Measurements from ENCODE around the gene RELT.
A peak's percentile ranks its signal among the peaks of the same experiment; 100 is the strongest.

Gene RELT

GRCh38 chr11:73350908-73351636 is 25.1 kb upstream of the RELT start:
- Histone ChIP-seq H3K4me1 (ENCODE audit: insufficient read depth, low read length) (no peaks in the 10 kb centered on the region), H3K9me3 (ENCODE audit: insufficient read depth, low read depth, low read length) (no peaks in the 10 kb centered on the region), H3K27ac (ENCODE audit: low read length) (no peak overlapping the region), H3K9ac (ENCODE audit: low read depth, low read length) (no peak overlapping the region), H3K27me3 (ENCODE audit: insufficient read depth, low read length) (no peaks in the 10 kb centered on the region), H3K4me3 (ENCODE audit: low read length) (no peak overlapping the region), H3K36me3 (ENCODE audit: insufficient read depth, low read depth, low read length) (no peaks in the 10 kb centered on the region)

- no peak overlapping the region for H3K9ac ChIP-seq (ENCODE audit: low read depth, low read length)
- H3K9me3 ChIP-seq (ENCODE audit: insufficient read depth, low read depth, low read length): no peaks in the 10 kb centered on the region
- no peak overlapping the region for H3K27ac ChIP-seq (ENCODE audit: low read length)
Measured at GRCh38 chr11:73353422-73353821, 22.8 kb upstream of the RELT start.

GRCh38 chr11:73355109-73355508 is 21.1 kb upstream of the RELT start:
- no peaks in the 10 kb centered on the region for H3K4me1 ChIP-seq (ENCODE audit: insufficient read depth, low read length)
- no peaks in the 10 kb centered on the region for H3K27me3 ChIP-seq (ENCODE audit: insufficient read depth, low read length)
- H3K4me3 ChIP-seq (ENCODE audit: low read length): no peak overlapping the region
- no peaks in the 10 kb centered on the region for H3K9me3 ChIP-seq (ENCODE audit: insufficient read depth, low read depth, low read length)
- H3K36me3 ChIP-seq (ENCODE audit: insufficient read depth, low read depth, low read length): no peaks in the 10 kb centered on the region
- no peak overlapping the region for H3K9ac ChIP-seq (ENCODE audit: low read depth, low read length)
- no peak overlapping the region for H3K27ac ChIP-seq (ENCODE audit: low read length)

More at GRCh38 chr11:73353422-73353821, 22.8 kb upstream of the RELT start:
- Histone ChIP-seq H3K36me3 (ENCODE audit: insufficient read depth, low read depth, low read length) (no peaks in the 10 kb centered on the region), H3K4me3 (ENCODE audit: low read length) (no peak overlapping the region), H3K4me1 (ENCODE audit: insufficient read depth, low read length) (no peaks in the 10 kb centered on the region), H3K27me3 (ENCODE audit: insufficient read depth, low read length) (no peaks in the 10 kb centered on the region)

GRCh38 chr11:73356979-73357860 is 19.0 kb upstream of the RELT start:
- no peaks in the 10 kb centered on the region for H3K4me1 ChIP-seq (ENCODE audit: insufficient read depth, low read length)
- H3K27ac ChIP-seq (ENCODE audit: low read length): no peak overlapping the region
- no peak overlapping the region for H3K9ac ChIP-seq (ENCODE audit: low read depth, low read length)
- no peaks in the 10 kb centered on the region for H3K27me3 ChIP-seq (ENCODE audit: insufficient read depth, low read length)
- no peak overlapping the region for H3K4me3 ChIP-seq (ENCODE audit: low read length)
- no peaks in the 10 kb centered on the region for H3K9me3 ChIP-seq (ENCODE audit: insufficient read depth, low read depth, low read length)
- no peaks in the 10 kb centered on the region for H3K36me3 ChIP-seq (ENCODE audit: insufficient read depth, low read depth, low read length)

GRCh38 chr11:73358071-73358470 is 18.1 kb upstream of the RELT start:
- Histone ChIP-seq H3K9ac (ENCODE audit: low read depth, low read length) (no peak overlapping the region), H3K9me3 (ENCODE audit: insufficient read depth, low read depth, low read length) (no peaks in the 10 kb centered on the region), H3K4me1 (ENCODE audit: insufficient read depth, low read length) (no peaks in the 10 kb centered on the region), H3K36me3 (ENCODE audit: insufficient read depth, low read depth, low read length) (no peaks in the 10 kb centered on the region), H3K4me3 (ENCODE audit: low read length) (no peak overlapping the region), H3K27me3 (ENCODE audit: insufficient read depth, low read length) (peaks cover 7% of the 10 kb centered on the region), H3K27ac (ENCODE audit: low read length) (no peak overlapping the region)

GRCh38 chr11:73359341-73359740 is 16.9 kb upstream of the RELT start:
- Histone ChIP-seq H3K4me3 (ENCODE audit: low read length) (no peak overlapping the region), H3K27me3 (ENCODE audit: insufficient read depth, low read length) (peaks cover 8% of the 10 kb centered on the region), H3K4me1 (ENCODE audit: insufficient read depth, low read length) (no peaks in the 10 kb centered on the region), H3K9me3 (ENCODE audit: insufficient read depth, low read depth, low read length) (no peaks in the 10 kb centered on the region), H3K9ac (ENCODE audit: low read depth, low read length) (no peak overlapping the region), H3K27ac (ENCODE audit: low read length) (no peak overlapping the region), H3K36me3 (ENCODE audit: insufficient read depth, low read depth, low read length) (no peaks in the 10 kb centered on the region)

- H3K9ac ChIP-seq (ENCODE audit: low read depth, low read length): no peak overlapping the region
- no peak overlapping the region for H3K4me3 ChIP-seq (ENCODE audit: low read length)
- no peaks in the 10 kb centered on the region for H3K36me3 ChIP-seq (ENCODE audit: insufficient read depth, low read depth, low read length)
- peaks cover 8% of the 10 kb centered on the region for H3K27me3 ChIP-seq (ENCODE audit: insufficient read depth, low read length)
- H3K27ac ChIP-seq (ENCODE audit: low read length): no peak overlapping the region
- no peaks in the 10 kb centered on the region for H3K9me3 ChIP-seq (ENCODE audit: insufficient read depth, low read depth, low read length)
- H3K4me1 ChIP-seq (ENCODE audit: insufficient read depth, low read length): no peaks in the 10 kb centered on the region
Measured at GRCh38 chr11:73359930-73360742, 16.1 kb upstream of the RELT start.

- H3K4me1 ChIP-seq (ENCODE audit: insufficient read depth, low read length): no peaks in the 10 kb centered on the region
Measured at GRCh38 chr11:73360743-73361369, 15.3 kb upstream of the RELT start.

GRCh38 chr11:73361953-73362776 is 14.0 kb upstream of the RELT start:
- Histone ChIP-seq H3K27me3 (ENCODE audit: insufficient read depth, low read length) (peaks cover 8% of the 10 kb centered on the region), H3K4me1 (ENCODE audit: insufficient read depth, low read length) (no peaks in the 10 kb centered on the region), H3K9ac (ENCODE audit: low read depth, low read length) (no peak overlapping the region), H3K9me3 (ENCODE audit: insufficient read depth, low read depth, low read length) (no peaks in the 10 kb centered on the region), H3K36me3 (ENCODE audit: insufficient read depth, low read depth, low read length) (no peaks in the 10 kb centered on the region; the same call in 1 of the 2 replicates), H3K27ac (ENCODE audit: low read length) (no peak overlapping the region), H3K4me3 (ENCODE audit: low read length) (peak overlapping the region; percentile 55; the same call in 1 of the 2 replicates)

More at GRCh38 chr11:73360743-73361369, 15.3 kb upstream of the RELT start:
- Histone ChIP-seq H3K27me3 (ENCODE audit: insufficient read depth, low read length) (peaks cover 8% of the 10 kb centered on the region), H3K27ac (ENCODE audit: low read length) (no peak overlapping the region), H3K9ac (ENCODE audit: low read depth, low read length) (no peak overlapping the region), H3K4me3 (ENCODE audit: low read length) (no peak overlapping the region), H3K9me3 (ENCODE audit: insufficient read depth, low read depth, low read length) (no peaks in the 10 kb centered on the region), H3K36me3 (ENCODE audit: insufficient read depth, low read depth, low read length) (no peaks in the 10 kb centered on the region; the same call in 1 of the 2 replicates)

- H3K4me3 ChIP-seq (ENCODE audit: low read length): no peak overlapping the region
- H3K36me3 ChIP-seq (ENCODE audit: insufficient read depth, low read depth, low read length): no peaks in the 10 kb centered on the region; the same call in 1 of the 2 replicates
- H3K9me3 ChIP-seq (ENCODE audit: insufficient read depth, low read depth, low read length): no peaks in the 10 kb centered on the region
- H3K27me3 ChIP-seq (ENCODE audit: insufficient read depth, low read length): peaks cover 8% of the 10 kb centered on the region
- H3K4me1 ChIP-seq (ENCODE audit: insufficient read depth, low read length): no peaks in the 10 kb centered on the region
- H3K9ac ChIP-seq (ENCODE audit: low read depth, low read length): no peak overlapping the region
- H3K27ac ChIP-seq (ENCODE audit: low read length): no peak overlapping the region
Measured at GRCh38 chr11:73363147-73363546, 13.1 kb upstream of the RELT start.
